Measurements from ENCODE around the gene OLFML1.

DNA sequence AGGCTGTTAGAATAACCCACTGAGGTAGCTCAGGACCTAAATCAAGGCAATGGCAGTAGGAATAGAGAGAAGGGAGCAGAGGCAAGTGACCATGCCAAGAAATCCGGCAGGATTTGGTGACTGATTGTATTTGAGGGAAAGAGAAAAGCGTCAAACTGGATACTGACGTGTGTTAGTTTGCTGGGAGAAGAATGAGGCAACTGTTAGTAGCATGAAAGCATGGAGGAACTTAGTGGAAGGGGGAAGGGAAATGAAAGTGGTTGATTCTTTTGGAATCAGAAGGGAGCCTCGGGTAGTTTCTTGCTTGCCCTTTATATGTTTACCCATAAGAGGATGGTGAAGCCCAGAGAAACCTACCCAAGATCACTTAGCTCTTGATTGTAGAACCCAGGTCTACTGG is 36.8 kb downstream of the OLFML1 start:
- TF ChIP-seq, protein P1, sequence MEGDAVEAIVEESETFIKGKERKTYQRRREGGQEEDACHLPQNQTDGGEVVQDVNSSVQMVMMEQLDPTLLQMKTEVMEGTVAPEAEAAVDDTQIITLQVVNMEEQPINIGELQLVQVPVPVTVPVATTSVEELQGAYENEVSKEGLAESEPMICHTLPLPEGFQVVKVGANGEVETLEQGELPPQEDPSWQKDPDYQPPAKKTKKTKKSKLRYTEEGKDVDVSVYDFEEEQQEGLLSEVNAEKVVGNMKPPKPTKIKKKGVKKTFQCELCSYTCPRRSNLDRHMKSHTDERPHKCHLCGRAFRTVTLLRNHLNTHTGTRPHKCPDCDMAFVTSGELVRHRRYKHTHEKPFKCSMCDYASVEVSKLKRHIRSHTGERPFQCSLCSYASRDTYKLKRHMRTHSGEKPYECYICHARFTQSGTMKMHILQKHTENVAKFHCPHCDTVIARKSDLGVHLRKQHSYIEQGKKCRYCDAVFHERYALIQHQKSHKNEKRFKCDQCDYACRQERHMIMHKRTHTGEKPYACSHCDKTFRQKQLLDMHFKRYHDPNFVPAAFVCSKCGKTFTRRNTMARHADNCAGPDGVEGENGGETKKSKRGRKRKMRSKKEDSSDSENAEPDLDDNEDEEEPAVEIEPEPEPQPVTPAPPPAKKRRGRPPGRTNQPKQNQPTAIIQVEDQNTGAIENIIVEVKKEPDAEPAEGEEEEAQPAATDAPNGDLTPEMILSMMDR (conservative IDR thresholded peaks at IDR 0.05; ENCODE audit: low read length), result no peak
- TF ChIP-seq EZH2phosphoT487 (IDR thresholded peaks at IDR 0.05; ENCODE audit: borderline replicate concordance, low read depth, low read length), result no peak
